Measurements from ENCODE around the gene FBL.
"Not testable (repeated sequence)": the region's sequence is repeated elsewhere in the genome, so short reads cannot be mapped to it uniquely, and the experiment has no call there.

Gene FBL

GRCh38 chr19:39875401-39875864 is 29.3 kb upstream of the FBL start:
- not testable (repeated sequence) for DNase-seq

GRCh38 chr19:39874404-39874803 is 28.2 kb upstream of the FBL start:
- DNase-seq, result no peak

- DNase-seq, result no peak
Measured at GRCh38 chr19:39873385-39873784, 27.2 kb upstream of the FBL start.

- DNase-seq, result no peak
Measured at GRCh38 chr19:39871886-39872866, 26.0 kb upstream of the FBL start.

GRCh38 chr19:39871362-39871761 is 25.2 kb upstream of the FBL start:
- DNase-seq, result no peak

GRCh38 chr19:39870171-39870971 is 24.2 kb upstream of the FBL start:
- peak; percentile 63 for DNase-seq

GRCh38 chr19:39867952-39868351 is 21.8 kb upstream of the FBL start:
- DNase-seq, result no peak

GRCh38 chr19:39867133-39867532 is 21.0 kb upstream of the FBL start:
- DNase-seq, result no peak

- DNase-seq, result no peak
Measured at GRCh38 chr19:39865953-39866352, 19.8 kb upstream of the FBL start.

- no peak for DNase-seq
Measured at GRCh38 chr19:39865186-39865585, 19.0 kb upstream of the FBL start.

- DNase-seq, result no peak
Measured at GRCh38 chr19:39864118-39864517, 17.9 kb upstream of the FBL start.

- no peak for DNase-seq
Measured at GRCh38 chr19:39858541-39858940, 12.4 kb upstream of the FBL start.

GRCh38 chr19:39852882-39853281 is 6.7 kb upstream of the FBL start:
- no peak for DNase-seq

- no peak for DNase-seq
Measured at GRCh38 chr19:39850892-39851291, 4.7 kb upstream of the FBL start.

- DNase-seq, result no peak
Measured at GRCh38 chr19:39848392-39848791, 2.2 kb upstream of the FBL start.

GRCh38 chr19:39847525-39847924 is 1.3 kb upstream of the FBL start:
- no peak for DNase-seq

GRCh38 chr19:39846678-39847486 is 703 bp upstream of the FBL start:
- no peak for DNase-seq

GRCh38 chr19:39845584-39845932 is 621 bp downstream of the FBL start:
- DNase-seq, result no peak

GRCh38 chr19:39845172-39845571 is 1.0 kb downstream of the FBL start:
- DNase-seq, result no peak

GRCh38 chr19:39843919-39844793 is 2.0 kb downstream of the FBL start:
- DNase-seq, result no peak

- no peak for DNase-seq
Measured at GRCh38 chr19:39842693-39843435, 3.3 kb downstream of the FBL start.

Measured in NCI-H2107 (cell line).